Endodermal cell (in vitro differentiated cells): ENCODE measurements around the gene ADGRG6. TPM values are rescaled to one million over a fixed set of nuclear protein-coding genes. Genes with fewer than 3 reads are reported as not detected.
"Not testable (repeated sequence)": the region's sequence is repeated elsewhere in the genome, so short reads cannot be mapped to it uniquely, and the experiment has no call there.

Experiments used
- DNase-seq: peaks from one replicate; pipeline ENCODE4 v3.0.0-alpha.2; 2017
- H3K27ac ChIP-seq: 2 replicates; pipeline ENCODE4 v1.5.1; 2013; ENCODE audit warnings: mild to moderate bottlenecking, low read depth, low read length, moderate library complexity
- H3K27me3 ChIP-seq: 2 replicates; pipeline ENCODE4 v1.6.1; 2013; ENCODE audit warnings: mild to moderate bottlenecking, low read length, moderate library complexity; ENCODE audit not compliant: insufficient read depth, control insufficient read depth, poor library complexity, severe bottlenecking
- H3K36me3 ChIP-seq: 2 replicates; pipeline ENCODE4 v1.7.0; 2013; ENCODE audit warnings: mild to moderate bottlenecking, low read length, moderate library complexity; ENCODE audit not compliant: control insufficient read depth, insufficient read depth
- H3K4me1 ChIP-seq: one replicate; pipeline ENCODE4 v1.7.0; 2013; ENCODE audit warnings: low read length; ENCODE audit not compliant: control insufficient read depth, insufficient read depth
- H3K4me3 ChIP-seq: 2 replicates; pipeline ENCODE4 v1.5.1; 2013; ENCODE audit warnings: mild to moderate bottlenecking, low read length, moderate library complexity
- H3K9ac ChIP-seq: 2 replicates; pipeline ENCODE4 v1.6.1; 2013; ENCODE audit warnings: mild to moderate bottlenecking, low read length, moderate library complexity; ENCODE audit not compliant: poor library complexity, severe bottlenecking; ENCODE audit errors: extremely low read depth
- H3K9me3 ChIP-seq: 2 replicates; pipeline ENCODE4 v1.6.1; 2013; ENCODE audit warnings: mild to moderate bottlenecking, low read length, moderate library complexity; ENCODE audit not compliant: control insufficient read depth
- H3K27ac Mint-ChIP-seq: 2 replicates; pipeline ENCODE4 v1.8.0; 2020; ENCODE audit warnings: mixed read lengths
- H3K27me3 Mint-ChIP-seq: 2 replicates; pipeline ENCODE4 v1.8.0; 2021; ENCODE audit warnings: mild to moderate bottlenecking, mixed read lengths; ENCODE audit not compliant: insufficient read depth
- H3K36me3 Mint-ChIP-seq: 2 replicates; pipeline ENCODE4 v1.8.0; 2020; ENCODE audit warnings: low read depth, mixed read lengths
- H3K4me1 Mint-ChIP-seq: 2 replicates; pipeline ENCODE4 v1.8.0; 2020; ENCODE audit warnings: mixed read lengths
- H3K4me3 Mint-ChIP-seq: 2 replicates; pipeline ENCODE4 v1.8.0; 2020; ENCODE audit warnings: mild to moderate bottlenecking, moderate library complexity, mixed read lengths
- H3K9me3 Mint-ChIP-seq: 2 replicates; pipeline ENCODE4 v1.8.0; 2020; ENCODE audit warnings: mild to moderate bottlenecking, mixed read lengths
- WGBS, 2 experiments: methylation state at CpG; one replicate each; pipeline versions ENCODE4 v1.1.5 to v1.1.7; 2013; ENCODE audit warnings: missing lambda C conversion rate in 2 of 2, mixed read lengths in 1 of 2; ENCODE audit not compliant: insufficient coverage in 1 of 2, insufficient read length in 1 of 2; 5-methylcytosine and 5-hydroxymethylcytosine counted together
- total RNA-seq, 2 donors: library from RNA; stranded (reverse); fragmentation: NEBNext Ultra II Directional in 1 of 2; extraction: Animal tissue kit (Norgen Biotek cat#: 25700) in 1 of 2; gene quantifications; 2 replicates in 1 of 2; 3 replicates in 1 of 2; pipeline ENCODE4 v1.2.1, GENCODE V29; 2021
- TF ChIP-seq, protein P1 (sequence below): fragments of 200-600 bp; sonication (generic); conservative IDR thresholded peaks from 2 replicates; pipeline ENCODE4 v1.5.0; 2021; ENCODE audit warnings: antibody characterized with exemption, mild to moderate bottlenecking

Gene ADGRG6
- total RNA-seq, 2 donors from 2014 or later: 20.4 to 26.8 TPM

DNA sequence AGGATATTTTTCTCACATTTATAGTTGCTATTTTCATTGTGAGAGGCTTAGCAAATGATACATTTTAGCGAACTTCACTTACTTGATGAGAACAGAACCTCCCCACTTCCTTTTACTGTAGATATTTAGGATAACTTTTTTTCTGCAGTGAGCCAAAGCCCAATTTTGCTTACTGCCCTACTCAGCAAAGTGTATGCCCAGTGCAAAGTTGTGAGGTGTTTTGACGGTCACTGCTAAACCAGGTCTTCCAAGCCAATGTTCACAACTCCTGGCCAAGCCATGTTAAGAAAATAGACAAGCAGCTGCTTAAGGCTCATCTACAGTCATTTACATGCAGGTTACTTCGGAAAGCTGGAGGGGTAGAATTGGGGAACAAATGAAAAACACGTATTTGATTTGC lies 144.8 kb downstream of the ADGRG6 start:
- no peak overlapping the region for H3K27ac ChIP-seq
- H3K4me3 ChIP-seq: no peak overlapping the region
- H3K4me1 ChIP-seq: peaks cover 11% of the 10 kb centered on the region
- H3K9ac ChIP-seq: no peak overlapping the region
- Mint-ChIP-seq H3K4me1 (peaks cover 16% of the 10 kb centered on the region), H3K36me3 (peaks cover 9% of the 10 kb centered on the region), H3K27me3 (no peaks in the 10 kb centered on the region), H3K9me3 (peaks cover 4% of the 10 kb centered on the region), H3K4me3 (no peak overlapping the region), H3K27ac (no peak overlapping the region)
- 88 to 100% methylated on average over 2 to 4 of the region's 4 CpGs for WGBS, 2 experiments
- TF ChIP-seq, protein P1, sequence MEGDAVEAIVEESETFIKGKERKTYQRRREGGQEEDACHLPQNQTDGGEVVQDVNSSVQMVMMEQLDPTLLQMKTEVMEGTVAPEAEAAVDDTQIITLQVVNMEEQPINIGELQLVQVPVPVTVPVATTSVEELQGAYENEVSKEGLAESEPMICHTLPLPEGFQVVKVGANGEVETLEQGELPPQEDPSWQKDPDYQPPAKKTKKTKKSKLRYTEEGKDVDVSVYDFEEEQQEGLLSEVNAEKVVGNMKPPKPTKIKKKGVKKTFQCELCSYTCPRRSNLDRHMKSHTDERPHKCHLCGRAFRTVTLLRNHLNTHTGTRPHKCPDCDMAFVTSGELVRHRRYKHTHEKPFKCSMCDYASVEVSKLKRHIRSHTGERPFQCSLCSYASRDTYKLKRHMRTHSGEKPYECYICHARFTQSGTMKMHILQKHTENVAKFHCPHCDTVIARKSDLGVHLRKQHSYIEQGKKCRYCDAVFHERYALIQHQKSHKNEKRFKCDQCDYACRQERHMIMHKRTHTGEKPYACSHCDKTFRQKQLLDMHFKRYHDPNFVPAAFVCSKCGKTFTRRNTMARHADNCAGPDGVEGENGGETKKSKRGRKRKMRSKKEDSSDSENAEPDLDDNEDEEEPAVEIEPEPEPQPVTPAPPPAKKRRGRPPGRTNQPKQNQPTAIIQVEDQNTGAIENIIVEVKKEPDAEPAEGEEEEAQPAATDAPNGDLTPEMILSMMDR: no peak
- no peaks in the 10 kb centered on the region for H3K9me3 ChIP-seq
- no peak for DNase-seq
- H3K36me3 ChIP-seq: no peaks in the 10 kb centered on the region
- no peaks in the 10 kb centered on the region for H3K27me3 ChIP-seq

DNA sequence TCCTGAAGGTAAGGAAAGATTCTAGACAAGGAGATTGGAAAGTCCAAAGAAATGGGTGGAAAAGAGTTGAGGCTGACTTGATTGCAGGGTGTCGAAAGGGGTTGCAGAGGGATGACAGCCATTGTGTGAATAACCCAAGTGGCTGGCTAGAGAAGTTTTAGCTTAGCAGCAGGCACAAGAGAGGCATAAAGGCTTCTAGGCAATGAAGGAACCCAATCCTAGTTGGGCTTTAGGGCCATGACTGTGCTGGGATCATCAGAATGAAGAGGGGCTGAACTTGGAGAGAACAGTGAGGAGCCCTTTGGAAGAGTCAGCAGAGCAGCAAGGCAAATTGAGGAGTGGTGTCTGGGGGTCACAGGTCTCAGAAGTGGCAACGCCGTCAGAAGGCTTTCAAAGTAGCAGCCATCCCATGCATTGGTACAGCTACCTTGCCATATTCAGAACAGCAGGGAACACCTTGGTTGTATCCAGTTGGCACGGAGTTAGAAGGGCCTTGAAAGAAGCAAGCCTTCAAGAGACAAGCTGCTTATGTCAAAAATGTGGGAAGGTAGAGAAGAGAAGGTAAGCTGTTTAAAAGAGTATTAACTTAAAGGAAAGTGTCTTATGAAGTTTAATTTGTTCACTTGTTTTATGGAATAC lies 146.4 kb downstream of the ADGRG6 start:
- peaks cover 9% of the 10 kb centered on the region for H3K36me3 Mint-ChIP-seq
- TF ChIP-seq, protein P1: no peak
- no peak overlapping the region for H3K4me3 Mint-ChIP-seq

DNA sequence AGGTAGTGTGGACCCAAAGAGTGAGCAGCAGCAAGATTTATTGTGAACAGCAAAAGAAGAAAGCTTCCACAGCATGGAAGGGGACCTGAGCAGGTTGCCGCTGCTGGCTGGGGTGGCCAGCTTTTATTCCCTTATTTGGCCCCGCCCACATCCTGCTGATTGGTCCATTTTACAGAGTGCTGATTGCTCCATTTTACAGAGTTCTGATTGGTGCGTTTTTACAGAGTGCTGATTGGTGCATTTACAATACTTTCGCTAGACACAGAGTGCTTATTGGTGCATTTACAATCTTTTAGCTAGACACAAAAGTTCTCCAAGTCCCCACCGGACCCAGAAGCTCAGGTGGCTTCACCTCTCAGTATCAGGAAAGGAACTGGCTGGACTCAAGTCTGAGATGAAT lies 149.0 kb downstream of the ADGRG6 start:
- not testable (repeated sequence) for H3K36me3 ChIP-seq, H3K9ac ChIP-seq, H3K27me3 ChIP-seq, DNase-seq, H3K4me1 Mint-ChIP-seq, H3K4me3 ChIP-seq, H3K9me3 Mint-ChIP-seq, H3K27ac ChIP-seq, H3K9me3 ChIP-seq, H3K4me3 Mint-ChIP-seq, H3K27ac Mint-ChIP-seq, H3K4me1 ChIP-seq, H3K36me3 Mint-ChIP-seq, H3K27me3 Mint-ChIP-seq
- 79 to 92% methylated on average over 4 to 5 of the region's 5 CpGs for WGBS, 2 experiments

More for the DNA sequence above, 146.4 kb downstream of the ADGRG6 start:
- peaks cover 11% of the 10 kb centered on the region for H3K4me1 ChIP-seq
- no peak overlapping the region for H3K27ac Mint-ChIP-seq
- no peak for DNase-seq
- H3K9me3 Mint-ChIP-seq: peaks cover 4% of the 10 kb centered on the region
- 95 to 97% methylated on average over 4 of the region's 4 CpGs for WGBS, 2 experiments
- H3K4me1 Mint-ChIP-seq: peaks cover 16% of the 10 kb centered on the region
- H3K9ac ChIP-seq: no peak overlapping the region
- no peaks in the 10 kb centered on the region for H3K27me3 ChIP-seq
- no peaks in the 10 kb centered on the region for H3K36me3 ChIP-seq
- H3K9me3 ChIP-seq: no peaks in the 10 kb centered on the region
- no peaks in the 10 kb centered on the region for H3K27me3 Mint-ChIP-seq
- H3K27ac ChIP-seq: no peak overlapping the region
- H3K4me3 ChIP-seq: no peak overlapping the region

DNA sequence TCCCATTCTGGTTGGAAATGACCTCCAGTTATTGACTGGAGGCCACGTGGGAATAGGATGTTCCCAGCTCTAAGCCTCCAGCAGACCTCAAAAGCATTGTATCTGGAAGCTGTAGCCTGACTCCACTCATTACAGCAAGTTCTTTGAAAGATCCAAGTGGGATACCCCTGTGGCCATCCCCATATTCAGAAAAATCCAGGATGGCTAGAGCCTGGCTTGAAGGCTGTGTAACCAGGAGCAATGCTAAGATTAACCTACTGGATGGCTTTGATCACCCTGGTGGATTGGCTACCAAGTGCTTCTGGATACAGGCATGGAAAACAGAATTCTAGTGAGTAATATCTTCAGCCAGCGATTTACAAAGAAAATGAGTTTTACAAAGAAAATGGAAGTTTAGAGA lies 151.2 kb downstream of the ADGRG6 start:
- Mint-ChIP-seq H3K4me1 (no peaks in the 10 kb centered on the region), H3K4me3 (no peak overlapping the region), H3K36me3 (peaks cover 9% of the 10 kb centered on the region), H3K27me3 (no peaks in the 10 kb centered on the region), H3K27ac (no peak overlapping the region), H3K9me3 (peaks cover 4% of the 10 kb centered on the region)
- Histone ChIP-seq H3K27ac (no peak overlapping the region), H3K9ac (no peak overlapping the region), H3K9me3 (no peaks in the 10 kb centered on the region), H3K4me3 (no peak overlapping the region), H3K4me1 (no peaks in the 10 kb centered on the region), H3K27me3 (no peaks in the 10 kb centered on the region), H3K36me3 (no peaks in the 10 kb centered on the region)
- DNase-seq: no peak
- TF ChIP-seq, protein P1: no peak
- 83 to 89% methylated on average over 1 of the region's 2 CpGs for WGBS, 2 experiments

DNA sequence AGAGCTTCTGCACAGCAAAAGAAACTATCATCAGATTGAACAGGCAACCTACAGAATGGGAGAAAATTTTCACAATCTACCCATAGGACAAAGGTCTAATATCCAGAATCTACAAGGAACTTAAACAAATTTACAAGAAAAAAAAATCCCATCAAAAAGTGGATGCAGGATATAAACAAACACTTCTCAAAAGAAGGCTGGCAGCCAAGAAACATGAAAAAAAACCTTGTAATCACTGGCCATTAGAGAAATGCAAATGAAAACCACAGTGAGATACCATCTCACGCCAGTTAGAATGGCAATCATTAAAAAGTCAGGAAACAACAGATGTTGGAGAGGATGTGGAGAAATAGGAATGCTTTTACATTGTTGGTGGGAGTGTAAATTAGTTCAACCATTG lies 152.4 kb downstream of the ADGRG6 start:
- 100% methylated on average over 1 of the region's 1 CpG; no CpG with 5 or more reads in 1 of the 2 experiments for WGBS, 2 experiments
- not testable (repeated sequence) for H3K27ac Mint-ChIP-seq, H3K4me3 Mint-ChIP-seq, H3K27me3 ChIP-seq, H3K36me3 Mint-ChIP-seq, H3K9me3 ChIP-seq, H3K4me1 Mint-ChIP-seq, H3K36me3 ChIP-seq, H3K4me1 ChIP-seq, H3K9ac ChIP-seq, H3K9me3 Mint-ChIP-seq, H3K27me3 Mint-ChIP-seq, H3K4me3 ChIP-seq, H3K27ac ChIP-seq, DNase-seq
